NCI-H510A treated with DMSO at 0.1 percent for 48 hours (cell line): Measurements from ENCODE around the gene TMED5.

Experiments
- DNase-seq: peaks from one replicate; lab custom pipeline; 2025; lab: John Stamatoyannopoulos, UW

TMED5 gene

DNA sequence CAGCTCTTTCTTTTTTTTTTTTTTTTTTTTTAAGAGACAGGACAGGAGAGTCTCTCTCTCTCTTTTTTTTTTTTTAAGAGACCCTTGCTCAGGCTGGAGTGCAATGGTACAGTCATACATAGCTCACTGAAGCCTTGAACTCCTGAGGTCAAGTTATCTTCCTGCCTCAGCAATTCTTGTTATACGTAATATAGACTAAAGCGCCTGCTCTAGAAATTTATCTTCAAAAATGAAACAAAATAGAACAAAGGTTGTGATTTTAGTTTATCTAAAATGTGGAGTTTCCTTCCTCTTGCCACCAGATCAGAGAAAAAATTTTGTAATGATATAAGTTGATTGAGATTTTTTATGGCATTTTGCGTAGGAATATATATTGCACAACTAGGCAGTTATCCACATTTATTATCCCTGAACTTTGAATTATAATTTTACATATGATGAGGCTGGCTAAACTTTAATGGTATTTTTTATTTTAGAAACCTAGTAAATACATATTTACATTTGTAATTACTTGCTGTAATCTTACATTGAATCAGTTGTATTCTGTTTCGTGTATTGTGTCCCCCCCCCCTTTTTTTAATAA is 56.9 kb downstream of the TMED5 start:
- DNase-seq = no peak

GRCh38 chr1:93120614-93121013 is 59.6 kb downstream of the TMED5 start:
- DNase-seq = no peak

DNA sequence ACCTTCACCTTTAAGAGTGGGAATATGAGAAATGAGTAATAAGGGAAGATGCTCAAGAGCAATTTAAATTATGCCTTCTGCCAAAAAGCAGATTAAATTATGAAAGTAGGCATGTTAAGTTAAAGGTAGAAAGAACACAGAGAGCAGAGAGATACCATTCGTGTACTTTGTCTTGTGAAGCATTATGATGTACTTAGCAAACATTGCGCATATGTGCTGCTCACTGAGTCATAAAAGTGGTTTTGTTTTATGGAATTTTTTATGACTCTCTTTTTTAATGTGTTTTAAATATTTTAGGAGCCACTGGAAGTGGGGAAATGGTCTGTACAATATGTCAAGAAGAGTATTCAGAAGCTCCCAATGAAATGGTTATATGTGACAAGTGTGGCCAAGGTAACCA is 65.8 kb downstream of the TMED5 start:
- DNase-seq = no peak

DNA sequence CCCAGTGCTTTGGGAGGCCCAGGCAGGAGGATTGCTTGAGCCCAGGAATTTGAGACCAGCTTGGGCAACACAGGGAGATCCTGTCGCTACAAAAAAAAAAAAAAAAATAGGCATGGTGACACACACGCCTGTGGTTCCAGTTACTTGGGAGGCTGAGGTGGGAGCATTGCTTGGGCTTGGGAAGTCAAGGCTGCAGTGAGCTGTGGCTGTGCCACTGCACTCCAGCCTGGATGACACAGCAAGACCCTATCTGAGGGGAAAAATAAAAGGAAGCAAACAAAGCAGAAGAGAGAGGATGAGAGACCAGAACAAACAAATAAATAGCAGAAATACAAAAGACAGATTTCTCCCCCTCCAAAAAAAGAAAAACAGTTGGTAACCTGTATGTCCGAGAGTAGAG is 67.1 kb downstream of the TMED5 start:
- no peak for DNase-seq

DNA sequence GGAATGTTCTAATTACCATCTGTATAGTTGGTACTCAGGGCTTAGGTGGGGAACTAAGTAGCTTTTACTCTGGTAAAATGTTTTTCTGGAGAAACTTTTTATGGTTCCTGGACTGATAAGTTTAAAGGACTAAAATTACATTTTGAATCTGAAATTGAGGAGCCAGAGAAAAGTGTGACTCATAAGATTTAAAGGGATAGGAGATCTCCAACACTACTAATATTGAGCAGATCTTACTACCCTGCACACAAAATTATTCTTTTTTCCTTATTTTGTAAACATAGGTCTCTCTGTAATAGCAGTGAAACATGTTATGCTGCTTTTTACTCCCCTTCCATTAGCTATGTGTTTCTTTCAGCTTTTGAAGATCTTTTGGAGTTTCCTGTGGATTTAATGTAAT is 68.7 kb downstream of the TMED5 start:
- no peak for DNase-seq

DNA sequence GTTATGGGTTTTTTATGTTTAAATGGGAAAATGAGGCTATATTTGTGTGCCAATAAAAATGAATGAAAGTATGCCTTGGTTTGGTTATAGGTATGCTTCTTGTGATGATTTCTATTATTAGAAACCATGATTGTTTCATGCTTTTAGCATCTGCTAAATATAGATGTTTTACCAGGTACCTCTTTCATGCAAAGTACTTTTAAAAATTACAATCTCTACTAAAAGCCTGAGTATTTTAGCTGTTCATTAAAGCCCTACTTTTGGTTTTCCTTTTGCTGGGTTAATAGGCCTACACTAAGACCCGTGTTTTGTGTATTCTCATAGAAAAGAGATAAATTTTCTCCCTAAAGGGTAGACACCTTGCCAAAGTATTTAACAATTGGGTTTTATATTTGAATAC is 69.1 kb downstream of the TMED5 start:
- no peak for DNase-seq

GRCh38 chr1:93109578-93109977 is 70.6 kb downstream of the TMED5 start:
- DNase-seq = no peak

DNA sequence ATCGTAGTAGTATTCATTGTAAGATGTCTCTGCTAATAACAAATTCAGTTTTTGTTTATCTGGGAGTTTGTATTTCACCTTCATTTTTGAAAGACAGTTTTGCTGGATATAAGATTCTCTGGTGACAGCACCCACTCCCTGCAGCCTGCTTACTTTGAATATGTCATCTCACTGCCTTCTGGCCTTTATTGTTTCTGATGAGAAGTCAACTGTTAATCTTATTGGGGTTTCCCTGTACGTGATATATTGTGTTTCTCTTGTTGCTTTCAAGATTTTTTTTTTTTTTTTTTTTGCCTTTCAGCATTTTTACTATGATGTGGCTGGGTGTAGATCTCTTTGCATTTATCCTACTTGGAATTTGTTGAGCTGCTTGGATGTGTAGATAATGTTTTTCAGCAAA is 71.9 kb downstream of the TMED5 start:
- DNase-seq = no peak

DNA sequence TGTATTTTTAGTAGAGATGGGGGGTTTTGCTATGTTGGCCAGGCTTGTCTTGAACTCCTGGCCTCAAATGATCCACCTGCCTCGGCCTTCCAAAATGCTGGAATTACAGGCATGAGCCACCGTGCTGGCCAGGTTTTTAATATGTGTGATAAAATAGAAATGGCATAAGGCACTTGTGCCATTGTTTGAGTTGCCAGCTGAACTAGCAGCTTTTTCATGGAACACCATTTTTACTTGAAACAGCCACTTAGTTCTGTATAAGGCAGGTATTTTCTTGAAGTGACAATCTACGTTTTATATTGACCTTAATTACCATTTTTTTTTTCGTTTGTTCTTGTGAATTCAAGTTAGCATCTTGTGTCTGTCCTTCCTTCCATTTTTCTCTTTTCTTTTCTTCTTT is 72.8 kb downstream of the TMED5 start:
- no peak for DNase-seq

DNA sequence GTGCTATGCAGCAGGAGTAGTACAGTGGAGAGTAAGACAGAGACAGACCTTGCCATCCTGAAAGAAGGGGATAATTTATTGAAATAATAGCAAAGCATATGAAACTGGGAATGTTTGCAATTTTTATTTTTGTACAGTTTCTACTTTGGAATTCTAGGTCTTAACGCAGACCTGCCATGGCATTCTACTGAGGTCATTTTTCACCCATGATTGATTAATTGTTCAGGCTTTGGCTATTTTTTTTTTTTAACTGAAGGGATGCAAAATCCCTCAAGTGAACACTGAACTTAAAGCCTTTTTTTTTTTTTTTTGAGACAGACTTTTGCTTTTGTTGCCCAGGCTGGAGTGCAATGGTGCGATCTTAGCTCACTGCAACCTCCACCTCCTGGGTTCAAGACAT is 74.0 kb downstream of the TMED5 start:
- no peak for DNase-seq

DNA sequence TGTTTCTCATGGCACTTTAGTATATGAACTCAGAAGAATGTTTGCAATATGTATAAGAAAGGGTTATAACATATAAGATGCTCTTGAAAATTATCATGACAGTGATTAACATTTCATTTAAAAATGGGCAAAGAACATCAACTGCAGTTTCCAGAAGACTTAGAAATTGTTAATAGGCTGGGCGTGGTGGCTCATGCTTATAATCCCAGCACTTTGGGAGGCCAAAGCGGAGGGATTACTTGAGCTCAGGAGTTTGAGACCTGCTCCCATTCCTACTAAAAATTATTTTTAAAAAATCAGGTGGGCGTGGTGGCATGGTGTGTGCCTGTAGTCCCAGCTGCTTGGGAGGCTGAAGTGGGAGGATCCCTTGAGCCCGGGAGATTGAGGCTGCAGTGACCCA is 78.1 kb downstream of the TMED5 start:
- no peak for DNase-seq
